GM19025 (cell line): ENCODE measurements around the gene ARHGEF10L.
"Not testable (repeated sequence)": the region's sequence is repeated elsewhere in the genome, so short reads cannot be mapped to it uniquely, and the experiment has no call there.

Source experiments
- ATAC-seq: cut with Tn5 transposase; IDR thresholded peaks from one replicate; pipeline ENCODE4 v1.9.1; 2021; ENCODE audit warnings: mild to moderate bottlenecking, low read depth, moderate library complexity; ENCODE audit not compliant: unreplicated experiment

ARHGEF10L gene, protein sequence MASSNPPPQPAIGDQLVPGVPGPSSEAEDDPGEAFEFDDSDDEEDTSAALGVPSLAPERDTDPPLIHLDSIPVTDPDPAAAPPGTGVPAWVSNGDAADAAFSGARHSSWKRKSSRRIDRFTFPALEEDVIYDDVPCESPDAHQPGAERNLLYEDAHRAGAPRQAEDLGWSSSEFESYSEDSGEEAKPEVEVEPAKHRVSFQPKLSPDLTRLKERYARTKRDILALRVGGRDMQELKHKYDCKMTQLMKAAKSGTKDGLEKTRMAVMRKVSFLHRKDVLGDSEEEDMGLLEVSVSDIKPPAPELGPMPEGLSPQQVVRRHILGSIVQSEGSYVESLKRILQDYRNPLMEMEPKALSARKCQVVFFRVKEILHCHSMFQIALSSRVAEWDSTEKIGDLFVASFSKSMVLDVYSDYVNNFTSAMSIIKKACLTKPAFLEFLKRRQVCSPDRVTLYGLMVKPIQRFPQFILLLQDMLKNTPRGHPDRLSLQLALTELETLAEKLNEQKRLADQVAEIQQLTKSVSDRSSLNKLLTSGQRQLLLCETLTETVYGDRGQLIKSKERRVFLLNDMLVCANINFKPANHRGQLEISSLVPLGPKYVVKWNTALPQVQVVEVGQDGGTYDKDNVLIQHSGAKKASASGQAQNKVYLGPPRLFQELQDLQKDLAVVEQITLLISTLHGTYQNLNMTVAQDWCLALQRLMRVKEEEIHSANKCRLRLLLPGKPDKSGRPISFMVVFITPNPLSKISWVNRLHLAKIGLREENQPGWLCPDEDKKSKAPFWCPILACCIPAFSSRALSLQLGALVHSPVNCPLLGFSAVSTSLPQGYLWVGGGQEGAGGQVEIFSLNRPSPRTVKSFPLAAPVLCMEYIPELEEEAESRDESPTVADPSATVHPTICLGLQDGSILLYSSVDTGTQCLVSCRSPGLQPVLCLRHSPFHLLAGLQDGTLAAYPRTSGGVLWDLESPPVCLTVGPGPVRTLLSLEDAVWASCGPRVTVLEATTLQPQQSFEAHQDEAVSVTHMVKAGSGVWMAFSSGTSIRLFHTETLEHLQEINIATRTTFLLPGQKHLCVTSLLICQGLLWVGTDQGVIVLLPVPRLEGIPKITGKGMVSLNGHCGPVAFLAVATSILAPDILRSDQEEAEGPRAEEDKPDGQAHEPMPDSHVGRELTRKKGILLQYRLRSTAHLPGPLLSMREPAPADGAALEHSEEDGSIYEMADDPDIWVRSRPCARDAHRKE (N-terminal part only)

DNA sequence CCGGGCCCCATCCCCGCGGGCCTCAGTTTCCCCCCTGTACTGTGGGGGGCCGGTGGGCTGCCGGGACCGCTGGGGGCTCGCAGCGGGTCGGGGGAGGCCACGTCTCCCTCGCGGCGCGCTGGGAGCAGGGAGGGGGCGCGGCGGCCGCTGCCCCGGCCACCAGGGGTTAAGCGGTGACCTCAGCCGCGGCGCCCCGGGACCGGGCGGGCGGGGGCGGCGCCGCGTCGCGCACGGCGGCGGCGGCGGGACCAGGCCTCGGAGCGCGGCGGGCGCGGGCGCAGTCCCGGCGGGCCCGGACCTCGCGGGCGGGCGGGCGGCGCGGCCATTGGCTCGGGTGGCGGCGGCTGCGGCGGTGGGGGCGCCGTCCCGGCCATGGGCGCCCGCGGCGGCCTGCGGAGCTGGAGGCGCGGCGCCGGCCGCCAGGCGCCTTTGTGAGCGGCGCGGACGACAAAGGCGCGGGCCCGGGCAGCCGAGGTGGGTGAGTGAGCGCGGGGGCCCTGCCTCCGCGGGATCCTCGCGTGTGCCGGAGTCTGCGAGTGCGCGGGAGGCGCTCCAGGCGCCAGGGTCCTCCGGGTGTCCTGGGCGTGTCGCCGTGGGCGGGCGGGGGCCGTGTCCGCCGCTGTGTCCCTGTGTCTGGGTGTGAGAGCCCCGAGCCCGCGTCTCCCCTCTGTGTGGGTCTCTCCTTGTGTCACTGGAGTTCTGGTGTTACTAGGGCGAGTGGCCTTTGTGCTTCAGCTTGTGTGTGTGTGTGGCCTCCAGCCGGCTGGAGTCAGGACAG is at the start of gene ARHGEF10L:
ARHGEF10L (plus strand) TSS at position 222 of the 778 bp plus-strand sequence. CDS start 40,898 bp downstream, outside the sequence.
- ATAC-seq, result no peak

DNA sequence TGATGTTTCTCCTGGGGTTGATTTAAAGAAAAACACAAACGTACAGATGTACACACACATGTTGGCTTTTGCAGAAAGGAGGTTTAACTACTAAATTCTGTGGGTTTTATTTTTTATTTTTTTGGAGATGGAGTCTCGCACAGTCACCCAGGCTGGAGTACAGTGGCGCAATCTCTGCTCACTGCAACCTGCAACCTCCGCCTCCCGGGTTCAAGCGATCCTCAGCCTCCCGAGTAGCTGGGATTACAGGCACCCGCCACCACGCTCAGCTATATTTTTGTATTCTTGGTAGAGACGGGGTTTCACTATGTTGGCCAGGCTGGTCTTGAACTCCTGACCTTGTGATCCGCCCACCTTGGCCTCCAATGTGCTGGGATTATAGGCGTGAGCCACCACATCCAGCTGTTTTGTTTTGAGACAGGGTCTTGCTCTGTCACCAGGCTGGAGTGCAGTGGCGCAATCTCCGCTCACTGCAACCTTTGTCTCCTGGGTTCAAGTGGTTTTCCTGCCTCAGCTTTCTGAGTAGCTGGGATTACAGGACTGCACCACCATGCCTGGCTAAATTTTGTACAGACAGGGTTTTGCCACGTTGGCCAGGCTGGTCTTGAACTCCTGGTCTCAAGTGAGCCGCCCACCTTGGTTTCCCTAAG is 49.6 kb upstream of the ARHGEF10L start:
- ATAC-seq, result not testable (repeated sequence)

DNA sequence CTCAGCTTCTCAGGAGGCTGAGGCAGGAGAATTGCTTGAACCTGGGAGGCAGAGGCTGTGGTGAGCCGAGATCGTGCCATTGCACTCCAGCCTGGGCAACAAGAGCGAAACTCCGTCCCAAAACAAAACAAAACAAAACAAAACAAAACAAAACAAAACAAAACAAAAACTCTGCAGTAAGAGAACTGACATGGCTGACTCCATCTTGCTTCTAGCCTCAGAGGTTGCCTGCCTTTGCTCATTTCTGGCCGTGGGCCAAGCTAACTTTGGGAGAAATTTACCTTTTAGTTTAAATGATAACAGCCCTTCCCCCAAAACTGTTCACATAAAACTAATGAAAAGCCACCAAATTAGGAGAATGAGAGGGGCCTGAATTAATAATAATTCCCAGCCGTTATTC is 48.8 kb upstream of the ARHGEF10L start:
- ATAC-seq, result not testable (repeated sequence)

DNA sequence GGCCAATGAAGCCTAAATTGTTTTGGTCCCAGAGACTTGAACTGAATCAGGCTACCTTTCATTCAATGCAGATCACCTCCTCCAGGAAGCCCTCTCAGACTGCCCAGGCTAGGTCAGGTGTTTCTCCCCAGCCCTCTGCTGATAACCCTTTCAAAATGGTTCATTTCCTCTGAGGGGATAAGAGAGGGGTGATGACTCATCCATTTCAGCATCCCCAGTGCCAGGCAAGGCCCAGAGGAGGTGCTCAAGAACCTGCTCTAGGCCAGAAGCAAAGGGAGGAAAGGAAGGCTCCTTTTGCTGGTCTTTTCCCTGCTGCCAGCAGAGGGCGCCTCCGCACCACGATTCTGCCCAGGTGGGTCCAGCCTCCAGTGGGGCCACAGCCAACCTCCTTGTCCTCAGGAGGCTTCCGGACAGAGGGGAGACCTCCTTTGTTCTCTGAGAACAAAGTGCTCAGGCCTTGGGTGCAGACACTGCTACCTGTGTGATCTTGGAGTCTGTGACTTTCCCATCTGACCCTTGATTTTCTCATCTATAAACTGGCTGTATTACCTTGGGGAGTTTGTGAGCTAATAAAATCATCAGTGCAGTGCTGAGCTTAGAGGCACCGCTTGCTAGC is 45.3 kb upstream of the ARHGEF10L start:
- no peak for ATAC-seq

DNA sequence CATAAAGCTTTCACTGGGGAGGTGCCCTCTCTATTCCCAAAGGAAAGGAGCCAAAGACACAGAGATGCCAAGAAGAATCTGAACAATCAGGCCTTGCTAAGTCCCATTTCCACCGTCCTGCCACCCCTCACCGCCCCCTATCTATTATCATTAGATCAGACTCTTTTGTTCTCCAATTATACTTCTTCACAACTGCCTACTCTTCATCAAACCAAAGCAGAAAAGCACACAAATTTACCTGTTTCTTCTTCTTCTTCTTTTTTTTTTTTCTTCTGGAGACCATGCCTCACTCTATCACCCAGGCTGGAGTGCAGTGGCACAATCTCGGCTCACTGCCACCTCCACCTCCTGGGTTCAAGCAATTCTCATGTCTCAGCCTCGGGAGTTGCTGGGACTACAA is 43.1 kb upstream of the ARHGEF10L start:
- ATAC-seq, result no peak

DNA sequence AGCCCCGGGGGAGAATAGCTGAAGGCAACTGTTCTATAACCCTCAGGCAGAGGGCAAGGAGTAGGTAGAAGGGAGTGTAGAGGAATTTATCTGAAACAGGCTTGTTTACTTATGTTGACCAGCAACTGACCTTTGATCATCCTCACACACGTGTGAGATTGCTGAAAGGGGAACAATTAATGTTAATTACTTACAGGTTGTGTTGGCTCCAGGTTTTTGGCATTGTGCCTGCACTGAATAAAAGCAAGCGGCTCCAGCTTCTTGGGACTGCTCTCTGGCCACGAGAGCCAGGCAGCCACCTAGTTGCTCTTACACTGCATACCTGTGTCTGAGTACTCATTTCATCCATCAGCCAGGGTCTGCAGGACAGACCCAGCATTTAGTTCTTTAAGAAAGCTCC is 41.3 kb upstream of the ARHGEF10L start:
- no peak for ATAC-seq

DNA sequence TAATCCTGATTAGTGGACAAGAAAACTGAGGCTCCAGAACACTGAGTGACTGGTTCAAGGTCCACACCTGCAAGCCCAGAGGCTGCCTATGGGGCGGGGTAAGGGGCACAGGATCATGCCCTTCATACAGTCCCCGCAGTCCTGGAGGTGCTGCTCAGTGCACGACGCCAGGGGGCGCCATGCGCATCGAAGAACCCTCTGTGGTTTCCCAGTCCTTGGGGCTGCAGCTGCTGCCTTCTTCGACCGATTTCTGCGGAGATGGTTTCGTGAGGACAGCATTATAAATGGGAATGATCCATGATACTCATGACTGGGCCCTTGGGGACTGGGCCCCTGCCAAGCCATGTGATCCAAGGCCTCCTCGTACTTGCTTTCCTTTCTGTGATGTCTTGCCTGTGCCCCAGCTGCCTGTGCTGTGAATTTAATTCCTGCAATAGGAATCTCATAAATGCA is 37.1 kb upstream of the ARHGEF10L start:
- ATAC-seq, result no peak

DNA sequence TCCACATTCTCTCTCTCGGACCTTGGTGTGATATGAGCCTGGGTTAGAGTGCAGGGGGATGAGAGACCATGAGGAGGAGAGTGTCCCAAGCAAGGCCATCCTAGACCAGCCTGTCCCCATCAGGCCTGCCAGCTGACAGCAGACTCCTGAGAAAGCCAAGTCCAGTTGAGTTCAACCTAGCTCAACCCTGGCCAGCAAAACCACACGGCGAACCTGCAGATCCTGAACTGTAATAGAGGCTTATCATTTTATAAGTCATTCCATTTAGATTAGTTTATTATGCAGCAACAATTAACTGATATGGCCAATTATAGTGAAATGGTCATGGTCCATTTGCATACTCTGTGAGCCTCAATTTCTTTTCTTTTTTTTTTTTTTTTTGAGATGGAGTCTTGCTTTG is 36.4 kb upstream of the ARHGEF10L start:
- no peak for ATAC-seq

DNA sequence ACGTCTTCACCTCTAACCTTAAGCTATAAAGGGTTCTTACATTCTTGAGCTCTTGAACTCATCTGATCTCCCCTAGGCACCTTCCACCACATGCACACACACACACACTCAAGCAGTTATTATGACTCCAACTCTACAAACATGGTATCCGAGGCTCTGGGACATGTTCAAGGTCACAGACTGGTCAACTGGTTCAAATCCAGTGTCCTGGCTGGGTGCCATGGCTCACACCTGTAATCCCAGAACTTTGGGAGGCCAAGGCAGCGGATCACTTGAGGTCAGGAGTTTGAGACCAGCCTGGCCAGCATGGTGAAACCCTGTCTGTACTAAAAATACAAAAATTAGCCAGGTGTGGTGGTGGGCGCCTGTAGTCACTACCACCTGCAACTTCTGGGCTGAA is 32.3 kb upstream of the ARHGEF10L start:
- not testable (repeated sequence) for ATAC-seq

DNA sequence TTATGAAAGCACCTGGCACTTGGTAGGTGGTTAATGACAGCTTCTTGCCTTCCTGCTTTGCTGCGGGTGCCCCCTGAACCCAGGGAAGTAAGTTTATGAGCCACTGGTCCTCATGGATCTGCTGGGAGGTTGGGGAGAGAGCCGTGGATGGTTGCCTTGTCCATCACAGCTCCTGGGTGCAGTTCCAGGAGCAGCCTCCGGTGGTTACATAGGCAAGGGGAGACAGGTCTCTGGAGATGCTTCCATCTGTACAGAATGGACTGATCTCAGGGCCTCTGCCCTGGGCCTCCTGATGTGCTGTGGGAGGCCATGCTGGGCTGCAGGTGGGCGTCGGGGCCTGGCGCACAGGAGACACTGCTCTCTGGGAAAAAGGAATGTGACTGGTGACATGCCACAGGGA is 31.6 kb upstream of the ARHGEF10L start:
- no peak for ATAC-seq

DNA sequence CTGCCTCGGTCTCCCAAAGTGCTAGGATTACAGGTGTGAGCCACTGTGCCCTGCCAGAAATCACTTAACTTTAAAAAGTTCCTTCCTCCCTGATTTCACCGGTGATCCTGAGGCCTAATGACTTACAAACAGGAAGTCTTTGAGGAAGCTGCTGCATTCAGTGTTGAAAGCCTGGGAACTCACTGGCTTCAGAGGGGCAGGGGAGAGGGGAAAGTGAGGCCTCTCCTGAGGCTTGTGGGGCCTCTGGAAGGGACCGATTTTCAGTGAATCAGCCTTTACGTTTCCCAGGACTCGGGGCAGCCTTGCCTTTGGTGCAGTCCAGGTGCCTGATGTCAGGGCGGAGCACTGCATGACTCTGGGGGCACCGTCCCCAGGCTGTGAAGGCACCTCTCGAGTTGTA is 30.1 kb upstream of the ARHGEF10L start:
- ATAC-seq, result no peak

DNA sequence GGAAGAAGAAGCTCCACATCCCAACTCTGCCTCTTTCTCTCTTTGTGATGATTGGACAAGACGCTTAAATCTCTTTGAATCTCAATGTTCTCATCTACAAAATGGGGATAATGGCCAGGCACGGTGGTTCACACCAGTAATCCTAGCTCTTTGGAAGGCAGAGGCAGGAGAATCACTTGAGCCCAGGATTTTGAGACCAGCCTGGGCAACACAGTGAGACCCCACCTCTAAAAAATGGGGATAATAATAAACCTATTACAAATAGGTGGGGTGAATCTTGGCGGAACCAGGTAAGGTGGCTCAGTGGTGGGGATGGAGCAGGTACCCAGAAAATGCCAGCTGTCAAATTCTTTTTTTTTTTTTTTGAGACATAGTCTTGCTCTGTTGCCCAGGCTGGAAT is 29.4 kb upstream of the ARHGEF10L start:
- ATAC-seq, result no peak

DNA sequence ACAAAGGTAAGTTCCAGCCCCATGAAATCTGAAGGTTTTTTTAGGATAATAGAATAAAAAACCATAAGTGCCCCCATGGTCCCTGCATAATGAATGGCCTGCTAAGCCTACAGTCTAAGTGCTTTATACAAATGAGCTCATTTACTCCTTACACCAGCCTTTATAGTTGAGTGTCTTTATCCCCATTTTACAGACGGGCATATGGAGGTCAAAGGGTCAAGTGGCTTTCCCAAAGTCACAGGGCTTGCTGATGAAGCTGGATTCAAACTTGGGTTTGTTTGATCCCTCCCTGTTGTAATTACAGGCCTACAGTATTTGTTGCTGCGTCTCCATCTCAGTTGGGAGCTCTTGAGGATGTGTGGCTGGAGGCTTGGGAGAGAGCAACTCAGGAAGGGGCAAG is 28.3 kb upstream of the ARHGEF10L start:
- no peak for ATAC-seq

DNA sequence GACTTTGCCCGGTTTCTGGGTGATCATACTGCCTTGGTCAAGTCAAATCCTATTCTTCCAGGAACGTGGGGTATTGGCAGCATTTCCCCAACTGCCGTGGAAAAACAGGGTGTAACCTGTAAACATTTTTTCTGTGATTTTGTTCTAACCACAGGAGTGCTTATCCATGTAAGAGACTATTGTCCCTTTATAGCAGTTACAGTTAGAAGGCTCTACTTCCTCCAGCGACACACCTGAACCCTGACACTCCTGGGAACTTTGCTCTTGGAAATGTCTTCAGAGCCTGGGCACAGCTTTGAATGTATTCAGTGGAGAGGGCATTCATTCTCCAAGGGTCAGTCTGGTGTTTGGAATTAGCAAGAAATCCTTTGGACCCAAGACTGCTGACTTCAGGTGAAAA is 26.4 kb upstream of the ARHGEF10L start:
- ATAC-seq, result no peak

DNA sequence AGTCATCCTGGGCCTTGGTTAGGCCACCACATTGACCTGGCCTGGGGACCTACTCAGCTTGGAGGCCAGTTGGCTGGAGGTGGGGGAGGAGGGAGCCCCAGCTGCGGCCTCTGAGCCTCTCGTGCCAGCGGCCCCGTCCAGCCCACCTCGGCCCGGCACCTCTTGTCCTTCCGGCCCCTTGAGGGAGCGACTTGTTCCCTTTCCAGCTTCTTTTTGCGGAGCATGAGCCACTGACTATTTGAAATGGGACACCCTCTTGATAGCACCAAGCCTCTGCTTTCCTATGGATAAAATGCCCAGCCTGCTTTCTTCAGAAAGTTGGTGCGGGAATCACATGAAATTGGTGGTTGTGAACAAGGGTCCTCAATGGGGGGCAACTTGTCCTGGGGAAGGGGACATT is 24.7 kb upstream of the ARHGEF10L start:
- no peak for ATAC-seq

DNA sequence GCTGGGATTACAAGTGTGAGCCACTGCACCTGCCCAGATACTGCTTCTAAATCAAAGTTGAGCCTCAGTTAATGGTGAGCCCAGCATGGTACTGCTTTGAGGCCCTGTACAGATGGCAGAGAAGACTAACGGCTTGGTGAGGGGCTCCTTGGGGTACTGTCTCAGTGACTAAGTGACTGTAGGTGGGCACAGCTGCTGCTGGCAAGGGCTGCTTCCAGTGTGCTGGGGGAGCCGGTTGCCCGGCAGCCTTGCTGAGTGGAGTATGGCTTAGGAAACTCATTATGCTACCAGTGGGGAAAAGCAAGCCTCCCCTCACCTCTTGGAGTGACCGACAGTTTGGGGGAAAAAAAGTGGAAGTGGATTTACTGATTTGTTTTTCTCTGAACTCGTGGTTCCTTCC is 23.6 kb upstream of the ARHGEF10L start:
- no peak for ATAC-seq

DNA sequence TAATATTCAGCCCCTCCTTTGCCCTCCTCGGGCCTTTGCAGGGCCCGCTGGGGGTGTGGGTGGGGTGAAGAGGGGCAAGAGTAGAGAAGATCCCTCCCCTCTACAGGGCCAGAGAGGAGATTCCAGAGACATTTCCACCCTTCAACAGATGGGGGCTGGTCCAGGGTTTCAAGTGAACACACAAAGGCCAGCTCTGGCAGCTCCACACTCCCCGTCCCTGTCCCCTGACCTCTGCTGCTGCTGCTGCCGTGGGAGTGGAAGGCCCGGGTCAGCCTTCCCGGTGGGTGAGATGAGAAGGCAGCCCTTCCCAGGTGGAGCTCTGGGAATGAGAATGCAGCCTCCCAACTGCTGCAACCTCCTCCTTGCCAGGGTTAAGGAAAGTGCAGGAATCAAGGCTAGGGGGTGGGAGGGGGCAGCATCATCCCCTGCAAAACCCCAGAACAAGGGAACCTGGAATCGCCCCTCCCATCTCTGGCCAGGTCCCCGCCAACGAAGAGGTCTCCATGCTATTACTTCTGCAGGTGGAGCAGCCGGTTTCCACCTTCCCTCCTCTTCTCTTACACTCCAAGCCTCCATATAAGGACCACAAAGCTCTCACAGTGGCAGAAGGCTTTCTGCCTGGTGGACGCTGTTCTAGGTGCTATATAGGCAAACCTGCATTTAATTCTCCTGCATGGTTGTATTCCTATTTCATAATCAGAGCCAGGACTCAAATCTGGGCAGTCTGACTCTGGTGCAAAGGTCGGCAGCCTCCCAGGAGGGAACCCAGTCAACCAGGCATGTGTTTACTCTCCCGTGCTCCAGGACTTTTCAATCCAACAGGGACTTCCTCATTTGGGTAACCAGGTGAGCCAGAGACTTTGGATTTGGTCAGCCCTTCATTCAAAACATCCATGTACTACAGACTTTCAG is 22.9 kb upstream of the ARHGEF10L start:
- ATAC-seq, result no peak

DNA sequence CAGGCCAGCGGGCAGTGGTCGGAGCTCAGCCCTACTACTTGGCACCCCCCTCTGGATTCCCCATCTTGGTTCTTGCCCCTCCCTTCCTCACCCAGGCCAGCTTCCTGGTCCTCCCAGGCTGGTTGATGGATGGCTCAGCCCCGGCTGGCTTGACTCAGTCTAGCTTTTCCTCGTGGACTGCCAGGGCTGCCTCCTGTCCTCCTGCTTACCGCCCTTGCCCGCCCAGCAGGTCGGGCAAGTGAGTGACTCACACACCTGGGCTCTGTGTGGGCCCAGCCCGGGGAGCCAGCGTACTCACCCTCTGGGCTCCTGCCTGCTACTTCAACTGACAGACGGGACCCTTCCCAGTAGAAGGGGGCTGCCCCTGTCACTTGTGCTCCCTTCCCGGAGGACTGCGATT is 19.5 kb upstream of the ARHGEF10L start:
- no peak for ATAC-seq
